ENCODE results near the gene GPR62.

The GPR62 gene

DNA sequence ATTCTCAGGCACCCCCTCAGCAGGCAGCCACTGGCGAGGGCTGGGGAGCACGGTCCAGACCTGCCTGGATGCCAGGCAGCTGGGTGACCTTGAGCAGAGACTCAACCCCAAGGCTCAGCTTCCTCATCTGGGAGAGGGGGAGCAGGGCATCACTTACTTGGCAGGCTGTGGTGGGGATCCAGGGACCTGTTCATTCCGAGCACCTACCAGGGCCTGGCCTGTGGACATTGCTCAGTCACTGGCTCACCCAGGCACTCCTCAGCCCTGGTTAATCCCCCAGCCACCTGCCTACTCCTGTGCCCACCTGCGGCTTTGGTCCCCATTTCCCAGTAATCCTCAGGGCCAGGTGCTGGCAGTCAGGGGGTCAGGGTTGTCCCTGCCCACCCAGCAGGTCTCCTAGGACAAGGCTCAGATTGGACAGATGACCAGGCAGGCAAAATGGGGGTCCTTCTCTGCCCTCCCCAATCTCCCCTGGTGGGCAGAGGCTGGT is 49.8 kb downstream of the GPR62 start:
- DNase-seq (ENCODE audit: insufficient read length) (no peak), FAIRE-seq (no peak)
- no peak for TF ChIP-seq TAF1 (IDR thresholded peaks at IDR 0.05; ENCODE audit: borderline replicate concordance, low read depth, low read length)
- no peak for TF ChIP-seq POLR2AphosphoS5 (IDR thresholded peaks at IDR 0.05; ENCODE audit: low read depth, low read length)
- no peak for TF ChIP-seq POLR2A (IDR thresholded peaks at IDR 0.05; ENCODE audit: low read depth, low read length)

DNA sequence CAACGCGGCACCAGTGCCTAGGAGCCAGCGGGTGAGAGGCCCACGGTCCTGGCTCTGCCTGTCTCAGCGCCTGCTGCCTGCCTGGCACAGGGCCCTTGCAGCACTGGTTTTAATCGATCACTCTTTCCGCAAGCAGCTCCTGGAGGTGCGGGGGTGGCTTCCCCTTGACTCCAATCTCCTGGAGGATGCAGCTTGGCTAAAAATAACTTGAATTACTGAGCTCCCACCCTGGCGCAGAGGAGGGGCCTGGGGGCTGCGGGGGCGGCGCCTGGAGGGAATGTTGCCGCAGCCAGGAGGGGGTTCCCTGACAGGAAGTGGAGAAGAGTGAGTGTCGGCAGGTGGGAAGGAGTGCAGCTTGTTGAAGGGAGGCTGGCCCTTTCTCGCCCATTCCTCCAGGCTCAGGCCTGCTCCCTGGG is 50.4 kb downstream of the GPR62 start:
- FAIRE-seq (no peak), DNase-seq (ENCODE audit: insufficient read length) (no peak)
- no peak for TF ChIP-seq TAF1 (IDR thresholded peaks at IDR 0.05; ENCODE audit: borderline replicate concordance, low read depth, low read length)
- TF ChIP-seq POLR2AphosphoS5 (IDR thresholded peaks at IDR 0.05; ENCODE audit: low read depth, low read length): no peak
- TF ChIP-seq POLR2A (IDR thresholded peaks at IDR 0.05; ENCODE audit: low read depth, low read length): no peak

DNA sequence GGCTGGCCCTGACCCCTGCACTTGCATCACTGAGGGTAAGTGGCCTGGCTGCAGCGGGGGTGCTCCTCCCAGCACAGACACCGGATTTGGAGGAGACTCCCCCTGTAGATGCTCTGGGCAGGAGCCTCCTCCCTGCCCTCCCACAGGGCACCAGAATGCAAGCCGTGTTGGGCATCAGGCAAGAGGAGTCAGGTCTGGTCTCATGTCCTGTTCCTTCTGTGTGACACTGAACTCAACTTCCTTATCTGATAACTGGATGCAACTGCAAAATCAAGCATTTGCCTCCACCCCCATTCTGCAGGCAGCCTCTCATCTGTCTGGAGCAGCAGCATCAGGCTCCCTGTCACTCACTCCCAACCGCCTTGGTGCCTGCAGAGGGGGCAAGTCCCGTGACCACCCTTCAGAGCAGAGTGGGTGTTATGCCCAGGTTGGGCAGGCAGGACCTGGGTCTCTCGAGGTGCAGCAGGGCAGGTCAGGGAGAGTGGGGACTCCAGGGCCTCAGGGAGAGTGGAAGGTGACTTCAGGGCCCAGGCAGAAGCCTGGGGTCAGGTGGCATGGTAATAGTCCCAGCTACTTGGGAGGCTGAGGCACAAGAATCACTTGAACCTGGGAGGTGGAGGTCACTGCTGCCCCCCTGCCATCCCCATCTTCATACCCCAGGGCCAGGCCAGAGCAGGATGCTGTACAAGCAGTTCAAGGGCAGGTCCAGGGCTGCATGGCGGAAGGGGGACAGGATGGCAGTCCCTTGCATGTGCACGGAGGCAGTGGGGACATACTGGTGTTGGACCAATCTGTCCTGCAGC is 51.0 kb downstream of the GPR62 start:
- no peak for DNase-seq (ENCODE audit: insufficient read length)
- TF ChIP-seq TAF1 (IDR thresholded peaks at IDR 0.05; ENCODE audit: borderline replicate concordance, low read depth, low read length): no peak
- no peak for TF ChIP-seq POLR2A (IDR thresholded peaks at IDR 0.05; ENCODE audit: low read depth, low read length)
- no peak for TF ChIP-seq POLR2AphosphoS5 (IDR thresholded peaks at IDR 0.05; ENCODE audit: low read depth, low read length)
- no peak for FAIRE-seq

DNA sequence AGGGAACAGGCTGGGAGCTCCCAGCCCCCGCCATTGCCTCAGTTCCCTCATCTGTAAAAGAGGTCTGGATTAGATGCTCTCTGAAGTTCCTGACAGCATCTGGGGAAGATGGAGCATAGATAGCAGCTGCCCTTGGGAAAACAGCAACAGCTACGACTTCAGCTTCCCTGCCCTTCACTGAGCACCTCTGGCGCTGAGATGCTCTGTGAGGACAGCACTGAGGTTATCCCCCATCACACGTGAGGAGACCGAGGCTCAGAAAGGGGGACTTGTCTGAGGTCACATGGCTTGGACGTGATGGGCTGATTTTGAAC is 51.6 kb downstream of the GPR62 start:
- FAIRE-seq: no peak

More for the DNA sequence above, 51.6 kb downstream of the GPR62 start:
- TF ChIP-seq POLR2A (IDR thresholded peaks at IDR 0.05; ENCODE audit: low read depth, low read length) (no peak), TAF1 (IDR thresholded peaks at IDR 0.05; ENCODE audit: borderline replicate concordance, low read depth, low read length) (no peak), POLR2AphosphoS5 (IDR thresholded peaks at IDR 0.05; ENCODE audit: low read depth, low read length) (no peak)
- DNase-seq (ENCODE audit: insufficient read length): no peak
